Stomach (tissue), 9 donors: ENCODE measurements around the gene CLTCL1. TPM values are rescaled to one million over a fixed set of nuclear protein-coding genes. Genes with fewer than 3 reads are reported as not detected.
"Not testable (repeated sequence)": the region's sequence is repeated elsewhere in the genome, so short reads cannot be mapped to it uniquely, and the experiment has no call there.

ENCODE experiments used
- DNase-seq, 2 donors: peaks; one replicate each; pipeline versions ENCODE4 v3.0.0 to v3.0.0-alpha.2; 2013 to 2019
- H3K27ac ChIP-seq, 5 donors: fragments of 200-600 bp in 4 of 5; sonication (generic) in 4 of 5; one replicate each; pipeline ENCODE4 v1.5.1; 2013 to 2019; ENCODE audit warnings: mild to moderate bottlenecking in 1 of 5, moderate library complexity in 1 of 5
- H3K27me3 ChIP-seq, 3 donors: fragments of 200-600 bp; sonication (generic); one replicate each; pipeline ENCODE4 v1.5.1; 2017 to 2019; ENCODE audit warnings: mixed run types in 1 of 3
- H3K36me3 ChIP-seq, 4 donors: fragments of 200-600 bp; sonication (generic); 1 replicate in 3 of 4; 2 replicates in 1 of 4; pipeline ENCODE4 v1.5.1; 2016 to 2019
- H3K4me1 ChIP-seq, 4 donors: fragments of 200-600 bp; sonication (generic); one replicate each; pipeline ENCODE4 v1.5.1; 2016 to 2019
- H3K4me3 ChIP-seq, 4 donors: fragments of 200-600 bp; sonication (generic) in 3 of 4; one replicate each; pipeline ENCODE4 v1.5.1; 2016 to 2019; ENCODE audit warnings: mild to moderate bottlenecking in 1 of 4
- H3K9me3 ChIP-seq, 4 donors: fragments of 200-600 bp; sonication (generic); one replicate each; pipeline ENCODE4 v1.5.1; 2016 to 2019
- CTCF ChIP-seq, 7 experiments: fragments of 450-650 bp in 4 of 7; fragments of 200-600 bp in 3 of 7; sonication (generic) in 3 of 7; IDR thresholded peaks; one replicate each; pipeline ENCODE4 v1.5.1; 2016 to 2019; ENCODE audit warnings: antibody characterized with exemption in 7 of 7, control low read depth in 2 of 7, mild to moderate bottlenecking in 1 of 7
- EP300 ChIP-seq: sonication (generic); formaldehyde crosslinking; IDR thresholded peaks from one replicate; pipeline ENCODE4 v1.6.1; 2017; ENCODE audit warnings: antibody characterized with exemption
- POLR2A ChIP-seq, 4 donors: fragments of 450-650 bp; IDR thresholded peaks; one replicate each; pipeline ENCODE4 v1.6.1; 2016; ENCODE audit warnings: antibody characterized with exemption in 4 of 4, control low read depth in 2 of 4, mild to moderate bottlenecking in 1 of 4, moderate library complexity in 1 of 4
- POLR2AphosphoS5 ChIP-seq, 3 donors: sonication (generic); formaldehyde crosslinking; IDR thresholded peaks; one replicate each; pipeline ENCODE4 v1.6.1; 2016; ENCODE audit warnings: antibody characterized with exemption in 3 of 3
- WGBS, 5 donors: extraction: QIAGEN DNeasy Blood & Tissue Kit in 3 of 5; methylation state at CpG; one replicate each; pipeline versions ENCODE4 v1.1.5 to v1.1.7; 2013 to 2018; 5-methylcytosine and 5-hydroxymethylcytosine counted together
- intact Hi-C: fragments of 100-400 bp; cut with DNase I; formaldehyde crosslinking; loops from one replicate; pipeline ENCODE4 v1.15.1; 2023; ENCODE audit warnings: low total_unique reads
- polyA plus RNA-seq, 3 donors: library from polyadenylated mRNA; stranded (reverse); fragments of 200-250 nt; gene quantifications; one replicate each; pipeline ENCODE4 v1.2.3, GENCODE V29; 2013
- total RNA-seq, 5 donors: library from RNA; depleted of rRNA; stranded (reverse); fragments of >200 nt; gene quantifications; one replicate each; pipeline versions ENCODE4 v1.1.0 to v1.2.3, GENCODE V29; 2014 to 2016
- donor health status: healthy with polysubstance abuse.
- donor health status: Bipolar disorder and iron deficiency.
- donor health status: healthy.

Gene CLTCL1
- total and polyA plus RNA-seq, 8 donors = 3.0 to 10.1 (median 4.7) TPM

- no peak for TF ChIP-seq CTCF (IDR thresholded peaks at IDR 0.05)
- no peak for TF ChIP-seq POLR2AphosphoS5 (IDR thresholded peaks at IDR 0.05)
- TF ChIP-seq POLR2A (IDR thresholded peaks at IDR 0.05) = no peak
- TF ChIP-seq EP300 = no peak
- Histone ChIP-seq H3K4me3 (no peak overlapping the region), H3K9me3 (no peaks in the 10 kb centered on the region), H3K27ac (no peak overlapping the region), H3K27me3 (no peaks in the 10 kb centered on the region), H3K4me1 (no peaks in the 10 kb centered on the region), H3K36me3 (no peaks in the 10 kb centered on the region)
- intact Hi-C loops = no loop called here
- DNase-seq = no peak
- WGBS, 5 donors = 70 to 77% (median 74%) methylated on average over 2 of the region's 2 CpGs
These were observed 16.4 kb upstream of the CLTCL1 start for GRCh38 chr22:19307872-19308271.

DNA sequence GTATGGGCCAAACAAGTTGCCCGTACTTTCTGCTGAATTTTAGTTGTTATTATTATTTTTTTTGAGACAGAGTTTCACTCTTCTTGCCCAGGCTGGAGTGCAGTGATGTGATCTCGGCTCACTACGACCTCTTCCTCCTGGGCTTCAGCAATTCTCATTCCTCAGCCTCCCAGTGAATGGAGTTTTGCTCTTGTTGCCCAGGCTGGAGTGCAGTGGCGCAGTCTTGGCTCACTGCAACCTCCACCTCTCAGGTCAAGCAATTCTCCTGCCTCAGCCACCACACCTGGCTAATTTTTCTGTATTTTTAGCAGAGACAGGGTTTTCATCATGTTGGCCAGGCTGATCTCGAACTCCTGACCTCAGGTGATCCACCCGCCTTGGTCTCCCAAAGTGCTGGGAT, 15.0 kb upstream of the CLTCL1 start:
- DNase-seq, H3K4me3 ChIP-seq, H3K4me1 ChIP-seq, intact Hi-C loops, H3K36me3 ChIP-seq, H3K9me3 ChIP-seq, H3K27me3 ChIP-seq, H3K27ac ChIP-seq: not testable (repeated sequence)
- 87 to 92% (median 92%) methylated on average over 6 of the region's 6 CpGs for WGBS, 5 donors

DNA sequence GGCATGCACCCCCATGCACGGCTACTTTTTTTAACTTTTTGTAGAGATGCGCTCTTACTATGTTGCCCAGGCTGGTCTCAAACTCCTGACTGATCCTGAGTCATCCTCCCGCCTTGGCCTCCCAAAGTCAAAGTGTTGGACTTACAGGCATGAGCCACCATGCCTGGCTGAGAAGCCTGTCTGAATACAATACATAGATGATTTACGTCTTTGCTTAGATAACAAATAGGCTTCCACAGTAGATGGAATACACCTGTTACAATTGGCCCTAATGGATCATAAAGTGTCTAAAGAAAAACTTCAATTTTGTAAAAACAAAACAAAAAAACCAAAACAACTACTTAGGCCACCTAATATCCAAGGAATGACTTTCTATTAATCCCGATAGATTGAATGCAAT, 13.0 kb upstream of the CLTCL1 start:
- H3K4me1 ChIP-seq = peaks cover 0 to 6% (median 0%) of the 10 kb centered on the region in 4 donors
- no peak overlapping the region for H3K4me3 ChIP-seq
- H3K9me3 ChIP-seq = no peaks in the 10 kb centered on the region
- no peak for DNase-seq
- TF ChIP-seq POLR2A (IDR thresholded peaks at IDR 0.05) (no peak), POLR2AphosphoS5 (IDR thresholded peaks at IDR 0.05) (no peak), CTCF (IDR thresholded peaks at IDR 0.05) (no peak), EP300 (no peak)
- 93 to 97% (median 95%) methylated on average over 5 of the region's 5 CpGs for WGBS, 5 donors
- H3K27me3 ChIP-seq = no peaks in the 10 kb centered on the region
- no peak overlapping the region for H3K27ac ChIP-seq
- intact Hi-C loops = no loop called here
- H3K36me3 ChIP-seq = no peaks in the 10 kb centered on the region

GRCh38 chr22:19303785-19304184, 12.3 kb upstream of the CLTCL1 start:
- no peak for DNase-seq
- 50 to 79% (median 61%) methylated on average over 1 of the region's 1 CpG for WGBS, 5 donors
- Histone ChIP-seq H3K9me3 (no peaks in the 10 kb centered on the region), H3K4me1 (peaks cover 0 to 6% (median 0%) of the 10 kb centered on the region in 4 donors), H3K27me3 (no peaks in the 10 kb centered on the region), H3K4me3 (no peak overlapping the region), H3K27ac (no peak overlapping the region), H3K36me3 (no peaks in the 10 kb centered on the region)
- intact Hi-C loops = no loop called here
- no peak for TF ChIP-seq EP300
- TF ChIP-seq CTCF (IDR thresholded peaks at IDR 0.05) = no peak
- TF ChIP-seq POLR2AphosphoS5 (IDR thresholded peaks at IDR 0.05) = no peak
- TF ChIP-seq POLR2A (IDR thresholded peaks at IDR 0.05) = no peak

- H3K4me3 ChIP-seq = no peak overlapping the region
- no peaks in the 10 kb centered on the region for H3K9me3 ChIP-seq
- intact Hi-C loops = no loop called here
- no peak for DNase-seq
- TF ChIP-seq POLR2AphosphoS5 (IDR thresholded peaks at IDR 0.05) (no peak), POLR2A (IDR thresholded peaks at IDR 0.05) (no peak), EP300 (no peak), CTCF (IDR thresholded peaks at IDR 0.05) (no peak)
- no peaks in the 10 kb centered on the region for H3K36me3 ChIP-seq
- no peak overlapping the region for H3K27ac ChIP-seq
- H3K4me1 ChIP-seq = peaks cover 6 to 23% (median 15%) of the 10 kb centered on the region in 4 donors
- no peaks in the 10 kb centered on the region for H3K27me3 ChIP-seq
These were observed 4.2 kb upstream of the CLTCL1 start for GRCh38 chr22:19295733-19296132.
